ENCODE results near the gene FAM3A.

DNA sequence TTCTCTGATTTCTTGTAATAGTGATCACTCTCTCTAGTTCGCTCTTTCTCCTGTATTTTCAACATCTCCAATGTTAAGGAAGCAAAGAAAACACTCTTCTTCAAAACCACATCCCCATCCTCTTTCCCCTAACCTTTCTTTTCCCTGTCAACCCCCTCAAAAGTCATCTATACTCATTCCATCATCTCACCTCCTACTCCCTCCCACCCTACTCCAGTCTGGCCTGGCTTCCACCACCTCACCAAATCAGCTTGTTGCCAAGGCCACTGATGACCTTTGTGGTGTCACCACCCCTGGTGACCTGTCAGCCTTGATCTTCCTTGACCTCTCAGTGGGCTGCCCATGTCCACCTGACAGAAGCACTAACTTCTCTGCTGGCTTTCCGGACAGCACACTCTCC, 2.3 kb downstream of the FAM3A start:
- TF ChIP-seq TAF1 (IDR thresholded peaks at IDR 0.05; ENCODE audit: borderline replicate concordance, low read depth, low read length) (no peak), POLR2AphosphoS5 (IDR thresholded peaks at IDR 0.05; ENCODE audit: low read depth, low read length) (no peak), POLR2A (IDR thresholded peaks at IDR 0.05; ENCODE audit: low read depth, low read length) (no peak)
